Right cardiac atrium (tissue), 5 donors: ENCODE results near the gene ABTB1. TPM values are rescaled to one million over a fixed set of nuclear protein-coding genes. Genes with fewer than 3 reads are reported as not detected.

Experiments used
- ATAC-seq, 2 donors: fragments of 200-7000 bp; cut with Tn5 transposase; one replicate each; pipeline versions ENCODE4 v1.8.0 to v1.9.1; 2020; ENCODE audit warnings: moderate library complexity in 2 of 2, mild to moderate bottlenecking in 1 of 2
- DNase-seq, 3 donors: peaks; one replicate each; pipeline ENCODE4 v3.0.0-alpha.2; 2020
- H3K27ac ChIP-seq: one replicate; pipeline ENCODE4 v1.5.1; 2013; ENCODE audit warnings: mild to moderate bottlenecking, low read length, control low read depth, moderate library complexity
- H3K27me3 ChIP-seq: one replicate; pipeline ENCODE4 v1.6.1; 2013; ENCODE audit not compliant: control insufficient read depth, insufficient read depth
- H3K4me1 ChIP-seq: one replicate; pipeline ENCODE4 v1.6.1; 2013; ENCODE audit warnings: low read length; ENCODE audit not compliant: control insufficient read depth, insufficient read depth
- H3K4me3 ChIP-seq: one replicate; pipeline ENCODE4 v1.5.1; 2013; ENCODE audit warnings: low read length, control low read depth
- H3K9me3 ChIP-seq: one replicate; pipeline ENCODE4 v1.6.1; 2013; ENCODE audit warnings: low read length; ENCODE audit not compliant: control insufficient read depth
- WGBS: extraction: QIAGEN DNeasy Blood & Tissue Kit; methylation state at CpG from one replicate; pipeline ENCODE4 v1.1.7; 2013; 5-methylcytosine and 5-hydroxymethylcytosine counted together
- intact Hi-C, 4 donors: fragments of 100-400 bp; cut with DNase I; formaldehyde crosslinking; loops; one replicate each; pipeline versions ENCODE4 v1.11.0 to v1.14.0; 2022 to 2023
- polyA plus RNA-seq: library from polyadenylated mRNA; stranded (reverse); fragments of 200-250 nt; gene quantifications from one replicate; pipeline ENCODE4 v1.2.3, GENCODE V29; 2013
- total RNA-seq, 4 donors: library from RNA; stranded (reverse); fragmentation: NEBNext Ultra II Directional; extraction: Animal tissue kit (Norgen Biotek cat#: 25700); gene quantifications; one replicate each; pipeline ENCODE4 v1.2.1, GENCODE V29; 2021
- donor health status: healthy with polysubstance abuse.
- donor health status: DM: no; HTN: yes; CAD: no.
- donor health status: DM: no; HTN: no; CAD: no.
- donor health status: DM: no; HTN: yes; CAD: no; lungs with severe emphysema.
- donor health status: DM: yes; HTN: yes; CAD: no.

The ABTB1 gene
- total and polyA plus RNA-seq, 5 donors, result 20.2 to 47.1 (median 37.0) TPM

DNA sequence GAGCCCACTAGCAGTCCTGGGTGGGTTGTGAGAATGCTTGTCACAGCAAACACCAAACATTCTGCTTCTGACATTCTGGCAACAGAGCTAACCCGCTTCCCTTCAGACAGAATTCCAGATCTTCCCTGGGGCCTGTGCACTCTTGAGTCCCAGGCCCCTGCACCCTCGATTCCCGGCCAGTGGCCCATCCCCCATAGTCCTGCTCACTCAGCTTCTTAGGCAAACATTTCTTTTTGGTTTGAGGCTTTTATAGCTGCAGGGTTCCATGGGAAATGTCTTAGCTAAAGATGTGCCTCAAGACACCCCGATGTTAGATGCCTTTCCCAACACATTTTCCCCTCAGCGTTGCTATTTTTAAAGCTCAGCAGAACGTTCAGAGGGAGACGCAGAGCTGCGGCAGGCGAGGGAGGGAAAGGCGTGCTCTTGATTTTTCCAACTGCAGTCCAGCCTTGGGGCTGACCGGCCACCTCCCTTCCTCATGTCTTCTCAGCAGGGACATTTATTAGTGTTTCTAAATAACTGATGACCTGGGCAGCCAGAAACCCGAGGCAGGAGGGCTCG lies 35.2 kb downstream of the ABTB1 start:
- Histone ChIP-seq H3K9me3 (no peaks in the 10 kb centered on the region), H3K4me3 (no peak overlapping the region), H3K4me1 (peaks cover 32% of the 10 kb centered on the region), H3K27ac (peak overlapping the region; percentile 55), H3K27me3 (no peaks in the 10 kb centered on the region)
- 29% methylated on average over 13 of the region's 13 CpGs for WGBS
- ATAC-seq, result peak; percentile 42 to 67
- intact Hi-C loops, result no loop called here
- DNase-seq, result peak; percentile 40 to 78 (median 71)

DNA sequence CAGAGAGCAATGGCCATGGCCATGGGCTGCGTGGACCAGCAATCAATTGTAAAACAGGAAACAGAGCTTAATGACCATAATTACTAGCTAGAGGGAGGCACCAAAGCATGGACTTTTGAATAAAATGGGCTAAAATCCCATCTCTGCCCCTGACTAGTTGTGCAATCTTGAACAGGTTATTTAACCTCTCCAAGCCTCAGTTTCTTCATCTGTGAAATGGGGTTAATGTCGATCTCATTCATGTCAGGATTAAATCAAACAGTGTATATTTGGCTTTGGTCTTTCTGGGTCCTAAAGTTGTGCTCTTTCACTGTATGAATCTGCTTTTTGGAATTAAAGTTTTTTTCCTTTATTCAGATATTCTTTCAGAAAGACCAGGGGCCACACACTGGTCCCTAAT lies 36.1 kb downstream of the ABTB1 start:
- no peak for ATAC-seq
- Histone ChIP-seq H3K4me1 (peaks cover 34% of the 10 kb centered on the region), H3K4me3 (no peak overlapping the region), H3K27ac (peak overlapping the region; percentile 11), H3K27me3 (no peaks in the 10 kb centered on the region), H3K9me3 (no peaks in the 10 kb centered on the region)
- intact Hi-C loops, result no loop called here
- 84% methylated on average over 2 of the region's 2 CpGs for WGBS
- DNase-seq, result no peak

DNA sequence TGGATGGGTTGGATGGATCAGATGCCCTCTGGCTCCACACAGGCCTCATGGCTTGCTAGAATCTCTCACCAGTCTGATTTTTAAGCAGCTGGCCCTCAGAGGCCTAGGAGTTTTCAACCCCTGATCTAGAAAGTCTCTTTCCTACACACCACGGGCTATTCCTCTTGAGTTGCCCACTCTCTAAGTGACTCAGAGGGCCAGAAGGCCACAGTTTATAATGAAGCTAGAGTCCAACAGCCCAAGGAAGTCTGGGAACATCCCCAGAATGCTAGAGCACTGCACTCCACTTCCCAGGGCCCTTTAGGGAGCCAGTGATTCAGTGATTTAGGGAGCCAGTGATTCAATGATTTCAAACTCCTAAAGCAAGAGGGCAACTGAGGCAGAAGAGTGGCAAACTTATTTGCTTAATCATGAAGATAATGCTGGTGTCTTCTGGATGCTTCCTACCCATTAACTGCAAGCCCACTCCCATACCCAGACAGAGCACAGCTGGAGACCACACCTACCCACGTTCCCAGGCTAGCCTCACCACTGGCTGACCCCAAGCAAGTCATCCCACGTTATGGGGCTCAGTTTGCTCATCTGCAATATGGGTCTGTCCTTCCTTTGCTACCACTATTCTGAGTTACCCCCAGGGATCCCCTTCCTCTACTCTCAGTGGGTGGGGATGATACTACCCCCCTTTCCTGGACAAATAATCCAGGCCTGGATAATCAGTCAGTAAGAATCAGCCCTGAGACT lies 36.7 kb downstream of the ABTB1 start:
- no peaks in the 10 kb centered on the region for H3K27me3 ChIP-seq
- H3K4me1 ChIP-seq, result peaks cover 37% of the 10 kb centered on the region
- intact Hi-C loops, result no loop called here
- H3K27ac ChIP-seq, result peak overlapping the region; percentile 22
- no peaks in the 10 kb centered on the region for H3K9me3 ChIP-seq
- no peak for ATAC-seq
- H3K4me3 ChIP-seq, result no peak overlapping the region
- DNase-seq, result peak in 1 of 3 donors; percentile 16
- WGBS, result 71% methylated on average over 3 of the region's 3 CpGs

DNA sequence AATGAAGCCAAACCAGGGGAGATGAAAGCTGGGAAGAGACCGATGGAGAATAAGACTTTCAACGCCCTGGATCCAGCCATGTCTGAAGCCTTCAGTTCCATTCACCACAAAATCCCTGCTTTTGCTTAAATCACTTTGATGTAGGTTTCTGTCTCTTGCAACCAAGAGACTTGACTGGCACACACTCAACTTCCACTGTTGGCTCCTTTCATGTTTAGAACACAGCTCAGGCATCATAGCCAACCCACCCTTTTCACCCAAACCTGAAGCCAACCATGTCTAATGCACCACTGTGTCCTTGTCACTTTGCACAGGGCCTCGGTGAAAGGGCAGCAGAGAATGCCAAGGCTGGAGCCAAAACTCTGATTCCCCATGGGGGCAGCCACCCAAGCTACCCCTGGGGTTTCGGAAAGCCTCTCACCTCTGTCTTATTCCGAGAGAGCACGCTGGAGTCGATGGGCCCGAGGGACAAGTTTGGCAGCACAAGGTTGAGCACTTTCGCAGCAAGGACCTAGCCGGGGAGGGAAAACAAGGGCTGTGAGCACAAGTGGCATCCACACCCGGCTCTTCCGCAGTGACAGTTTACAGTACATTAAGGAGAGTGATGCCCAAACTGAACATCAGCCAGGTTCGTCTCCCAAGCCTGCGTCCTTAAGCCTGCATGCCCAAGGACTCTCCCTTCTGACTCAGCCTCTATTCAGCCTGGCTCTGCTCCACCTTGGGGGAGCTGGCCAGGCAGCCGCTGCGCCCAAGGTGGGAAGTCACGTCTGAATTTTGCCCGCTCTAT lies 37.6 kb downstream of the ABTB1 start:
- DNase-seq, result peak; percentile 28 to 48 (median 28)
- Histone ChIP-seq H3K4me1 (peaks cover 42% of the 10 kb centered on the region), H3K27me3 (no peaks in the 10 kb centered on the region), H3K4me3 (no peak overlapping the region), H3K27ac (peak overlapping the region; percentile 15), H3K9me3 (no peaks in the 10 kb centered on the region)
- WGBS, result 85% methylated on average over 18 of the region's 18 CpGs
- intact Hi-C loops, result no loop called here
- ATAC-seq, result no peak

DNA sequence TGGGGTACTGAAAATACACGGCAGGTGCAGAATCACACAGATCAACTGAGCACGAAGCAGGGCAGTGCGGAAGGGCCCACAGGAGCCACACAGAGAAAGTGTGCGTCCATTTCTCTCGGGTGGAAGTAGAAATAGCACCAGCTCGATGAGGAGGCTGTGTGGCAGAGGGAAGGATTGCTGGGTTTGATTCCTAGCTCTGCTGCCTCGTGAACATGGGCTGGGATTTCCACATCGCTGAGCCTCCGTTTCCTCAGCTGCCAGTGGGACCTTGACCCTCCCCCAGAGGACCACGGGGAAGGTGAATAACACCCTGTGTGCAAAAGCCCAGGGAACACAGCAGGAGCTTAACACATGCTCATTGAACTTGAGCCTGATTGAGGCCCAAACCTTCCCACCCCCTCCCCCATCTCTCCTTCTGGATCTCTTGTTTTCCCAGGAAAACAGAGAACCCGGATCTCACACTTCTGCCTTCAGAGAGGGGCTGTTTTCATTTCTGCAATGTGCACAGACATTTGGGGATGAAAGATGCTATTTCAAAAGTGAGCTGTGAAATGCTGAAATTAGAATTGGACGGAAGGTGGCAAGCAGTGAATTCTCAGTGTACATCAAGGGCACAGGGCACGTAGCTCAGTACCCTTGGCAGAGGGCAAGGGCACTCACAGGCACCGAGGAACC lies 38.4 kb downstream of the ABTB1 start:
- no peaks in the 10 kb centered on the region for H3K9me3 ChIP-seq
- intact Hi-C loops, result no loop called here
- H3K27ac ChIP-seq, result no peak overlapping the region
- DNase-seq, result peak in 2 of 3 donors; percentile 8 to 20
- H3K4me1 ChIP-seq, result peaks cover 41% of the 10 kb centered on the region
- H3K27me3 ChIP-seq, result no peaks in the 10 kb centered on the region
- WGBS, result 81% methylated on average over 14 of the region's 14 CpGs
- ATAC-seq, result no peak
- H3K4me3 ChIP-seq, result no peak overlapping the region

DNA sequence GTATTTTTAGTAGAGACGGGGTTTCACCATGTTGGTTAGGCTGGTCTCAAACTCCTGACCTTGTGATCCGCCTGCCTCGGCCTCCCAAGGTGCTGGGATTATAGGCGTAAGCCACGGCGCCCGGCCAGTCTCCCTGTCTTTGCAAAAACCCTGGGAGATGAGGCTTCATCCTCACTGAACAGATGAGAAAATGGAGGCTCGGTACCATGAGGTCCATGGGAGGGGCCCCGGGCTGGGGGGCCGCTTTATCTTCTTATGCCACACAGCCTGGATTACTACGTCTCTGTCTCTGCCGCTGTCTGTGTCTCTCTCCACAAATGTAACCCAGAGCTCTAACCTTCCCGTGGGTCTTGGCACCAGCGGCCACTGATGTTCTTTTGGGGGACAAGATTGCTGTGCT lies 39.1 kb downstream of the ABTB1 start:
- no peak for ATAC-seq
- Histone ChIP-seq H3K9me3 (no peaks in the 10 kb centered on the region), H3K27ac (peak overlapping the region; percentile 90), H3K4me1 (peaks cover 39% of the 10 kb centered on the region), H3K4me3 (no peak overlapping the region), H3K27me3 (no peaks in the 10 kb centered on the region)
- WGBS, result 95% methylated on average over 14 of the region's 14 CpGs
- intact Hi-C loops, result no loop called here
- peak in 2 of 3 donors; percentile 4 to 30 for DNase-seq

DNA sequence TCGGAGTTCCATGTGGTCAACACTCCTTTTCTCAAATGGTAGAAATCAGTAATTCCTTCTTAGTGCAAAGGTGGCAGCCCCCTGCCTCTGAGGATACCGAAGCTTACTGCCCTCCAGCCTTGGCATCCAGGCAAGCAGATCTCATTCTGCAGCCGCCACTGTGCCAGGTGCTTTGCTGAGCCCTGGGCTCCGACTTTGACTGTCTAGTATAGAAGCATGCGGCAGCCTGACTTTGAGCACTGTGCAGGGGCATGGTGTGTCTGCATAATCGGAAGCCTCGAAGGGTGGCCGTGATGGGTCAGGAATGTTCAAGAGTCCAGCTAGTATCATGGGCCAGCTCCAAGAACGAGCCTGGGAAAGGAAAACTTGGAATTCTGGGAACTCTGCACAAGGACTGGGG lies 39.7 kb downstream of the ABTB1 start:
- no peak overlapping the region for H3K4me3 ChIP-seq
- WGBS, result 58% methylated on average over 9 of the region's 9 CpGs
- no peaks in the 10 kb centered on the region for H3K9me3 ChIP-seq
- no peaks in the 10 kb centered on the region for H3K27me3 ChIP-seq
- peaks cover 38% of the 10 kb centered on the region for H3K4me1 ChIP-seq
- H3K27ac ChIP-seq, result peak overlapping the region; percentile 90
- ATAC-seq, result peak in 1 of 2 donors; percentile 30
- intact Hi-C loops, result no loop called here
- DNase-seq, result peak in 2 of 3 donors; percentile 15 to 53

DNA sequence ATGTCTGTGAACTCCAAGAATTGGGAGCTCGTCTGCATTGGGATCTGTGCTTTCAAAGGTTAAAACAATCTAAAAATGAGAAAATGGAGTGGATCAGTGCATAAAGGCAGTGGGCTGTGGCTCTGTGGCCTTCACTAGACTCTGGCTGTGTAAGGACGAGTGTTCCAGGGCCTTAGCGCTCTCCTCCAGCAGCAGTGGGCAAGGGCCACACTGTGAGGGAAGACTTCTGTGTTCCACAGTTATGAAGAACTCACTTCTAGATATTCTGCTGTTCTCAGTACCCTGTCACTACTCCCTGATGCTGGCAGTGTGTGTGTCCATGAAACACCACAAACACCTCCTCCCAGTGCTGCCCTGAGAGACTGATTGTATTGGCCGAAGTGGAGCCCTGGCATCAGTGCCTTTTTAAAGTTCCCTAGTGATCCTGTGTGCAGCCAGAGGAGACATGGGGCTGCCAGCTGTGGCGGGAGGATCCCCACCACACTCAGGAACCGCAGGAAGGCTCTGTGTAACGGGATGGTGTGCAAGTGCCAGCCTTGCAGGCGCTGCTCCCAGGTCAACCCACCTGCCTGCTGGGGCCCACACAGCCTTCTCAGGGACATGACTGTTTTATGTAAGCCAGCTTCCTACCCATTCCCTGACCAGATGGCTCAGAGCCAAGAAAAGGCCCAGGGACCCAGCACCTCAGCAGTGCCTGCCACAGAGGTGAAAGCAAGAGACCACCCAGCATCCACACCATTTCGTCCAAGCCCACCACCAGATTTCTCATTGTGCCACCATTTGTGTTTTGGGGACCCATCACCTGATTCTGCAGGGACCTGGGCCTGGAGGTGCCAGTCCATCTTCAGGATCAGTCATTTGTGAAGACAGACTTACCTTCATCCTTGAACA lies 40.4 kb downstream of the ABTB1 start:
- Histone ChIP-seq H3K27ac (peak overlapping the region; percentile 90), H3K4me3 (no peak overlapping the region), H3K4me1 (peaks cover 36% of the 10 kb centered on the region), H3K27me3 (no peaks in the 10 kb centered on the region), H3K9me3 (no peaks in the 10 kb centered on the region)
- DNase-seq, result peak in 2 of 3 donors; percentile 16 to 58
- 51% methylated on average over 9 of the region's 9 CpGs for WGBS
- intact Hi-C loops, result no loop called here
- peak; percentile 20 to 30 for ATAC-seq

DNA sequence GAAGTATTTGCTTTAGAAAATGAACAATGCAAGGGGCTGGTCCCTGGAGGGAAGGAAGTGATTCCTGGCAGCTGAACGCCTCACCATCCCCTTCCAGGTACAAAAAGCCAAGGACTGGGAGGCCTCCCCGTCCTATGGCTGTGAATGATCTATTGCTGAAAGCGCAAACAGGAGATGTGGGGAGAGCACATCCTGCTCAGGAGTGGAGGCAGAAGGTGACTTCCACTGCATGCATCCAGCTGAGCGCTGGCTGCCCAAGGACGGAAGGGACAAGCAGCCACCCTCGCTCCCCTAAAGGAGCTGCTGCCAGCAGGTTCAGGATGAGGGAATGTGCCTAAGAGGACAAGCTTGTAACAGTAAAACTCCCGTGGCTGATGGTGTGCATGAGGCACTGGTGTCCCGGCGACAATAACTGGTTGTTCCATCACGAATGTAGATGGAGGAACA lies 41.4 kb downstream of the ABTB1 start:
- Histone ChIP-seq H3K9me3 (no peaks in the 10 kb centered on the region), H3K4me3 (no peak overlapping the region), H3K27me3 (no peaks in the 10 kb centered on the region), H3K4me1 (peaks cover 36% of the 10 kb centered on the region), H3K27ac (peak overlapping the region; percentile 37)
- 58% methylated on average over 10 of the region's 10 CpGs for WGBS
- ATAC-seq (peak; percentile 47 to 85), DNase-seq (peak; percentile 27 to 61 (median 56))
- intact Hi-C loops, result no loop called here

DNA sequence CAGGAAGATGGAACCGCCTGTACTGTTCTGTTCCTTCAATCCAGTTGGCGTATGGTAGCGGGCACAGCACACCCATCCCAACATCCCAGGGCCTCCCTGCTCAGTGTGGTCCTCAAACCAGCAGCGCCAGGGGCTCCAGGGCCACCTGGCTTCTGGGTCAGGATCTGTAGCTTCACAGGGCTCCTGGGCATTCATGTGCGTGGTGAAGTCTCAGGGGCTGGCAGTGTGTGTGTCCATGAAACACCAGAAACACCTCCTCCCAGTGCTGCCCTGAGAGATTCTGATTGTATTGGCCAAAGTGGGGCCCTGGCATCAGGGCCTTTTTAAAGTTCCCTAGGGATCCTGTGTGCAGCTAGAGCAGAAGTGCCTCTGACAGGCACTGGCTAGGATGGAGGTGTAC lies 42.1 kb downstream of the ABTB1 start:
- Histone ChIP-seq H3K9me3 (no peaks in the 10 kb centered on the region), H3K27me3 (no peaks in the 10 kb centered on the region), H3K4me1 (peaks cover 33% of the 10 kb centered on the region), H3K4me3 (no peak overlapping the region), H3K27ac (peak overlapping the region; percentile 37)
- intact Hi-C loops, result no loop called here
- ATAC-seq (no peak), DNase-seq (peak; percentile 1 to 30 (median 8))
- WGBS, result 95% methylated on average over 5 of the region's 5 CpGs
